GM13977 (cell line): Measurements from ENCODE around the gene PIP4K2B.
"Not testable (repeated sequence)": the region's sequence is repeated elsewhere in the genome, so short reads cannot be mapped to it uniquely, and the experiment has no call there.

Experiments
- DNase-seq: peaks from one replicate; pipeline ENCODE4 v3.0.0; 2012; ENCODE audit warnings: low spot score
- in situ Hi-C: fragments of 300-500 bp; cut with MboI; formaldehyde crosslinking; loops from one replicate; pipeline ENCODE4 v1.12.0; 2022; ENCODE audit warnings: low sequenced_read_pairs, low pct_unique_long_range_greater_than_20kb, mixed read lengths, inconsistent platforms; ENCODE audit not compliant: unreplicated experiment
- TF ChIP-seq, protein P1 (sequence below): IDR thresholded peaks from 2 replicates; pipeline ENCODE4 v1.5.1; 2012; ENCODE audit warnings: mild to moderate bottlenecking, control low read depth; ENCODE audit not compliant: insufficient read depth; ENCODE audit errors: extremely low read depth, missing control alignments

The PIP4K2B gene

DNA sequence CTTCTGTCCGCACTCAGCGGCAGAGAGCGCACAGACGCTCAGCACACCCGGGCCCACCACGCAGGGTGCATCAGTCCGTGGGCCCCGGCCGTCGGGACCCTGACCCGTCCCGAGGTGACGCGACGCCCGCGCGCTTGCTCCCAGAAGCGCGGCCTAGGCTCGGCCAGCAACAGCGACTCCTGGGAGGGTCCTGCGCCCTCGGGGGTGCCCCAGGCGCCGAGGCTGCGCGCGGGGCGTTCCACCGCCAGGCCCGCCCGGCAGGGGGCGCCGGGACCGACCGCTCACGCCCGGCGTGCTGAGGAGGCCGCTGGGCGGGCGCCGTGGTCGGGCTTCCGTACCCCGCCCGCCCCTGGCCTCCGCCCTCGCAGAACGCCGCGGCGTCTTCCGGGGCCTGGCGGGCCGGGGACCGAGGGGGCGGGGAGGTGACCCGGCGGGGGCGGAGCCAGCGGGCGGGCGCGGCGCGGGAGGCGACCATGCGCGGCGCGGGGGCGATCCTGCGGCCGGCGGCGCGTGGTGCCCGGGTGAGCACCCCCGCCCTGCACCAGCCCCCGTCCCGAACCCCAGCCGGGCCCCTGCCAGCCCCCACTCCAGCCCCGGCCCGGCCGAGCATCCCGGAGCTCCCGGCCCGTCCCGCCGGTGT lies 69.3 kb downstream of the PIP4K2B start, which contains the start of gene CISD3:
Gene CISD3 (plus strand): TSS at position 456 of the 640 bp plus-strand sequence. CDS start 18 bp downstream, at position 474.
- DNase-seq, result peak; percentile 97
- TF ChIP-seq, protein P1, sequence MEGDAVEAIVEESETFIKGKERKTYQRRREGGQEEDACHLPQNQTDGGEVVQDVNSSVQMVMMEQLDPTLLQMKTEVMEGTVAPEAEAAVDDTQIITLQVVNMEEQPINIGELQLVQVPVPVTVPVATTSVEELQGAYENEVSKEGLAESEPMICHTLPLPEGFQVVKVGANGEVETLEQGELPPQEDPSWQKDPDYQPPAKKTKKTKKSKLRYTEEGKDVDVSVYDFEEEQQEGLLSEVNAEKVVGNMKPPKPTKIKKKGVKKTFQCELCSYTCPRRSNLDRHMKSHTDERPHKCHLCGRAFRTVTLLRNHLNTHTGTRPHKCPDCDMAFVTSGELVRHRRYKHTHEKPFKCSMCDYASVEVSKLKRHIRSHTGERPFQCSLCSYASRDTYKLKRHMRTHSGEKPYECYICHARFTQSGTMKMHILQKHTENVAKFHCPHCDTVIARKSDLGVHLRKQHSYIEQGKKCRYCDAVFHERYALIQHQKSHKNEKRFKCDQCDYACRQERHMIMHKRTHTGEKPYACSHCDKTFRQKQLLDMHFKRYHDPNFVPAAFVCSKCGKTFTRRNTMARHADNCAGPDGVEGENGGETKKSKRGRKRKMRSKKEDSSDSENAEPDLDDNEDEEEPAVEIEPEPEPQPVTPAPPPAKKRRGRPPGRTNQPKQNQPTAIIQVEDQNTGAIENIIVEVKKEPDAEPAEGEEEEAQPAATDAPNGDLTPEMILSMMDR, result peak; percentile 95
- in situ Hi-C loops, result no loop called here

DNA sequence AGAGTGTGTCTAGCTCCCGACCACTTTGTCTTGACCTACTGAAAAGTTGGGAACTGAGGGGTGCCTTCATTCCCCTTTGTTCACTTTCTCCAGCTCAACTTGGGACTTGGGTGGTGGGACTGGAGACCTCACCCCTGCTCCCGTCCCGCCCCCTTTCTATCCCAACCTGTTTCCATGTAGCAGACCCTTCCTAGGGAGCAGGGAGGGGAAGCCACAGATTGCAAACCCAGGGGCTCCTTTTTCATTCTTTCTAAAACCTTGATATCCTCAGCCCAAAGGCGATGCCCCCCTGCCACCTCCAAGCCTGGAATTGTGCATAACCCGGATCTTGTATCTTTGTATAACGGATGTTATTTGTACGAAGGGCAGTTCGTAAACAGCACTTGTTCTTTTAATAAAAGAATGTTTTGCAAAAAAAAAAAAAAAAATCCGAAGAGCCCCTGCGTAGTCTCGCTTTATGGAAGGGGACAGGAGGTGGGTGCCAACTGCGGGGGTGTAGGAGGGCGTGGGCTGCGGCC lies 69.9 kb downstream of the PIP4K2B start:
- in situ Hi-C loops, result no loop called here
- TF ChIP-seq, protein P1, result no peak
- no peak for DNase-seq

DNA sequence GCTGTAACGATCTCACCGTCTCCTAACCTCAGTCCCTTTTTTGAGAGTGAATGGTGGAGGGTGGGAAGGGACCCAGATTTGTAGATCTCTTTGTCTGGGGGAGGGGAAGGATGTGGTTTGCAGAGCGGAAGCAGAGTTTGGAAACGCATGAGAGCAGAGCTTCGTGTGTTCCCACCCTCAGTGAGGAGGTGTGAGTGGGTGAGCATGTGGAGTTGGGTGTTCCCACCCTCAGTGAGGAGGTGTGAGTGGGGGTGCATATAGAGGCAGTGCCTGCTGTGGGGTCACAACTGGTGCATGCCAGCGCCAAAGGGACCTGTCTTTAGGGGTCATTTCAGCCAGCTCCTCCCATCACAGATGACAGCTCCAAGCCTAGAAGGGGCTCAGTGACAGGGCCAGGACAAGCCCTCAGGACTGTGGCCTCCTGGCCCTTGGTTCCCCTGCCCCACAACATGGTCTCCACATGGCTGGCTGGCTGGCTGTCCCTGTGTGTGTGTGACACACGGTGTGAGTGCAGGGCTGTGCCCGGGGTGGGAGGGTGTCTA lies 71.0 kb downstream of the PIP4K2B start:
- DNase-seq, result no peak
- TF ChIP-seq, protein P1, result no peak
- in situ Hi-C loops, result no loop called here

- no peak for DNase-seq
- in situ Hi-C loops, result no loop called here
- TF ChIP-seq, protein P1, result no peak
Observed at GRCh38 chr17:38727736-38728135, 71.6 kb downstream of the PIP4K2B start.

DNA sequence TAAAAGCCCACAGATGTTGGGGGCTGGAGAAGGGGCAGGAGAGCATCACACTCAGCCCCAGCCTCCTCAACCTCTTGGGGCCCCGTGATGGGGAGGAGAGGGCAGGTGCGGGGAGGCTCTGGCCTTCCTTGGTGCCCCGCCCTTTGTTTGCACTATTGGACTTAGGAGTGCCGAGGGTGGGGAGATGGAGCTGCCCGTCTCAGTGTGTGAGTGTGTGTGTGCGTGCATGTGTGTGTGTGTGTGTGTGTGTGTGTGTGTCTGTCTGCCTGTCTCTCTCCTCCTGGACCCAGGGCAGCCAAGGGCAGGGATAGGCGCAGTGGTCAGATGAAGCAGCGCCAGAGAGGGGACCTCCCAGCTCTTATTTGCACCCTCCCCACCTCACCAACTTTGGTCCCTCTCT lies 73.2 kb downstream of the PIP4K2B start:
- DNase-seq, in situ Hi-C loops: not testable (repeated sequence)

- no peak for DNase-seq
- in situ Hi-C loops, result no loop called here
- TF ChIP-seq, protein P1, result no peak
Observed at GRCh38 chr17:38725066-38725465, 74.3 kb downstream of the PIP4K2B start.

GRCh38 chr17:38724337-38724988 lies 74.9 kb downstream of the PIP4K2B start:
- TF ChIP-seq, protein P1, result no peak
- in situ Hi-C loops, result no loop called here
- DNase-seq, result no peak
